Fibroblast of skin of back (primary cell): ENCODE data around the gene MROH2A. TPM values are rescaled to one million over a fixed set of nuclear protein-coding genes. Genes with fewer than 3 reads are reported as not detected.
A peak's percentile ranks its signal among the peaks of the same experiment; 100 is the strongest.
"Not testable (repeated sequence)": the region's sequence is repeated elsewhere in the genome, so short reads cannot be mapped to it uniquely, and the experiment has no call there.

ENCODE experiments used
- DNase-seq: peaks from one replicate; pipeline ENCODE4 v3.0.0-alpha.2; 2013
- polyA plus RNA-seq, 2 experiments: library from polyadenylated mRNA; unstranded; fragments of 120-200 nt; gene quantifications; one replicate each; pipeline ENCODE4 v1.2.1, GENCODE V29; 2013; ENCODE audit not compliant: insufficient read length in 2 of 2

The MROH2A gene
- polyA plus RNA-seq (2013, experiment 1 of 2; ENCODE audit: insufficient read length), result not detected
- not detected for polyA plus RNA-seq (2013, experiment 2 of 2; ENCODE audit: insufficient read length)

- no peak for DNase-seq
Observed at GRCh38 chr2:233778030-233778429, at the start of gene MROH2A. Gene MROH2A, plus strand, starts transcription at chr2:233778330. Its CDS starts 1,029 bp downstream, at chr2:233779359.

GRCh38 chr2:233728723-233729301 is 49.3 kb upstream of the MROH2A start, which contains the start of gene UGT1A3:
Gene UGT1A3, plus strand, starts transcription at chr2:233729042. Its CDS starts 85 bp downstream, at chr2:233729127.
- no peak for DNase-seq

- not testable (repeated sequence) for DNase-seq
Observed at GRCh38 chr2:233736868-233737653, 41.1 kb upstream of the MROH2A start.

- no peak for DNase-seq
Observed at GRCh38 chr2:233740870-233741269, 37.3 kb upstream of the MROH2A start.

- no peak for DNase-seq
Observed at GRCh38 chr2:233743464-233744259, 34.5 kb upstream of the MROH2A start.

GRCh38 chr2:233745073-233745755 is 32.9 kb upstream of the MROH2A start:
- DNase-seq, result no peak

- not testable (repeated sequence) for DNase-seq
Observed at GRCh38 chr2:233745838-233746237, 32.3 kb upstream of the MROH2A start.

GRCh38 chr2:233746475-233747282 is 31.5 kb upstream of the MROH2A start:
- no peak for DNase-seq

DNA sequence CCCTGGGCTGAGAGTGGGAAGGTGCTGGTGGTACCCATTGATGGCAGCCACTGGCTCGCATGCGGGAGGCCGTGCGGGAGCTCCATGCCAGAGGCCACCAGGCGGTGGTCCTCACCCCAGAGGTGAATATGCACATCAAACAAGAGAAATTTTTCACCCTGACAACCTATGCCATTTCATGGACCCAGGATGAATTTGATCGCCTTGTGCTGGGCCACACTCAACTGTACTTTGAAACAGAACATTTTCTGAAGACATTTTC is 30.9 kb upstream of the MROH2A start:
- no peak for DNase-seq

- DNase-seq, result not testable (repeated sequence)
Observed at GRCh38 chr2:233750689-233751088, 27.4 kb upstream of the MROH2A start.

DNA sequence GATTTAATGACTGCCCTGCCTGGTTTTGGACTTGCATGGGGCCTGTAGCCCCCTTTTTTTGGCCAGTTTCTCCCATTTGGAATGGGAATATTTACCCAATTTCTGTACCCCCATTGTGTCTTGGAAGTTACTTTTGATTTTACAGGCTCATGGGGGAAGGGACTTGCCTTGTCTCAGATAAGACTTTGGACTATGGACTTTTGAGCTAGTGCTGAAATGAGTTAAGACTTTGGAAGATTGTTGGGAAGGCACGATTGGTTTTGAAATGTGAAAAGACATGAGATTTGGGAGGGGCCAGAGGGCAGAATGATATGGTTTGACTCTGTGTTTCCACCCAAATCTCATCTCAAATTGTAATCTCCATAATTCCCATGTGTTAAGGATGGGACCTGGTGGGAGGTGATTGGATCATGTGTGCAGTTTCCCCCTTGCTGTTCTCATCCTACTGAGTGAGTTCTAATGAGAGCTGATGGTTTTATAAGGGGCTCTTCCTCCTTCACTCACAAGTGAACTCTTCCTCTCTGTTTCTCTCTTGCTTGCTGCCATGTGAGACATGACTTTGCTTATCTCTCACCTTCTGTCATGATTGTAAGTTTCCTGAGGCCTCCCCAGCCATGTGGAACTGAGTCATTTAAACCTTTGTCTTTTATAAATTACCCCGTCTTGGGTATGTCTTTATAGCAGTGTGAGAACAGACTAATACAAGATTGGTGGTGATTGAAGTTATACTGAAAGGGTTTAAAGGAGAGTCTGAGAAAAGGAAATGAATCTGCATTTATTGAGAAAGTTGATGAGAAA is 26.7 kb upstream of the MROH2A start:
- not testable (repeated sequence) for DNase-seq

DNA sequence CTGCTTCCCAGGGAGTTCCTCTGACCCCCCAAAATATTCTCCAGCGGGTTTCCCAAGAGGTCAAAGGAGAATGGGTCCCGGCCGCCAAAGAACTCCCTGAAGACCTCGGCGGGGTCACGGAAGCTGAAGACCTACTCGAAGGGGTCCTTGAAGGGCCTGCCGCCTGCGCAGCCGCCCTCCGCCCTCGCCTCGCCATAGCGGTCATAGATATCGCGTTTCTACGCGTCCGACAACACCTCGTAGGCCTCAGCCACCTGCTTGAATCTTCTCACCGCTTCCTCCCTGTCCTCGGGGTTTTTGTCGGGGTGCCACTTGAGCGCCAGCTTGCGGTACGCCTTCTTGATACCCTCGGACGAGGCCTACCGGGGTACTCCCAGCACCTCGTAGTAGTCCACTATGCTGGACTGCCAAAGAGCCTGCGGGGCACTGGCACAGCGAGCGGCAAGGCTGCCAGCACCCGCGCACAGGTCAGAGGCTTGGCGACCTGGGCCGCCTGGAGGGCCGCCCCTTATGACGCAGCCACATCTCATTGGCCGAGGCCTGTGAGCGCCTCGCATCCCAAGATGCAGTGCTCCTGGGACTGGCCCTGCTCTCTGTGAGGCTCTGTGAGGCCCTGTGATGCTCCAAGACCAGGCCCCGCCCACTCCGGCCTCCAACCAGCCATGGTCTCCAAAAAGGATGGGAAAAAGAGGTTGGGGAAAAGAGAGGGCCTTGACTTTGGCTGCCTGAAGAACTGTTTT is 23.1 kb upstream of the MROH2A start:
- no peak for DNase-seq

- no peak for DNase-seq
Observed at GRCh38 chr2:233756429-233757081, 21.6 kb upstream of the MROH2A start.

- DNase-seq, result no peak
Observed at GRCh38 chr2:233758141-233758540, 20.0 kb upstream of the MROH2A start.

- DNase-seq, result no peak
Observed at GRCh38 chr2:233758849-233759248, 19.3 kb upstream of the MROH2A start.

GRCh38 chr2:233760043-233760442 is 18.1 kb upstream of the MROH2A start, which contains the start of gene UGT1A1:
Gene UGT1A1, plus strand, starts transcription at chr2:233760270. Its CDS starts 18 bp downstream, at chr2:233760288.
- DNase-seq, result no peak

- DNase-seq, result no peak
Observed at GRCh38 chr2:233761040-233761769, 16.9 kb upstream of the MROH2A start.

GRCh38 chr2:233764264-233764663 is 13.9 kb upstream of the MROH2A start:
- DNase-seq, result peak; percentile 3

GRCh38 chr2:233764761-233765160 is 13.4 kb upstream of the MROH2A start:
- no peak for DNase-seq
